HG02981 (cell line): ENCODE results near the gene ORC3.
"Not testable (repeated sequence)": the region's sequence is repeated elsewhere in the genome, so short reads cannot be mapped to it uniquely, and the experiment has no call there.

Experiments
- ATAC-seq: cut with Tn5 transposase; IDR thresholded peaks from one replicate; pipeline ENCODE4 v1.9.1; 2021; ENCODE audit warnings: mild to moderate bottlenecking, moderate library complexity; ENCODE audit not compliant: unreplicated experiment

The ORC3 gene

DNA sequence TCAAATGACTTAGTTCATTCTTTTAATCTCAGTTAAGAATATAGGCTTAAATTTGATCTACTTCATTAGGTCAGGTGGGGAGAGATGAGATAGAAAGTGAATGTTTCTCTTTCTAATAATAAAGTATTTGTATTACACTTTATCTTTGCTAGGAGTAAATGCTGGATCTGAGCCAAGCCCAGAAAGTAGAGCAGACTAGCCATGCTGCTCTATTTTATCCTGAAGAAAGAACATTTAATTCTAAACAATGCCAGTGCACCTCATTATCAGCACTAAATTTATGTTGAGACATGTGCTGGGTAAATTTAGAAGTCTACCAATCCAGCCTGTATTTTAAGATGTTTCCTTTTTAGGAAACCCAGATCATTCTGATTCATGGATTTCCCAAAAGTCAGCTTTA lies 68.6 kb downstream of the ORC3 start:
- ATAC-seq = no peak

DNA sequence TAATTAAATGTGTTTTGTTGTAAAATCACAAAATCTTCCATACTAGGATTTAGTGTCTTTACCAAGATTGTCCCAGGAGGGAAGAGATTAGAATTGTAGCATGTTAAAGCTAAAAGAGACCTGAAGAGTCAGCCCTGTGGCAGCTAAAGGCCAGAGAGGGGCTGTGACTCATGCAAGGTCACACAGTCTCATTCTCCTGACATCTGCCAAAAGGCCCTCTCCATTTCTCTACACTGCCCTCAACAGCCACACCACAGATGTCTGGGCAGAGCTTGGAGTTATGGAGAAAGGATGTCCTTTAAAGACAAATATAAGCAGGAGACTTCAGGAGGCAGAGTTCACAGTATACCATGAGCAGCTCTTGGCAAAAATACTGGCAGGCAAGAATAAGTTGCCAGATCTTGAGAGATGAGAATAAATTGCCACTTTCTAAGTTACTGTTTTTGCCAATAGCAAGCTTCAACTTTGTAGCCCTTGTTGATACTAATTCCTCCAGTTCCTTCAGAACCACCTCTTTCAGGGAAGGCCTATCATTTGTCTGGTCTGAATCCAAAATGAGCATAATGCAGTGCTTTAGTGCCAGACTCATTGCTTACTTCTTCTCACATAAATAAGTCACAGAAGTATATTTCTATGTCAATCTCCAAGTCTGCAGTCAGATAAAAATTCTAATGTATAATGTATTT lies 70.4 kb downstream of the ORC3 start:
- no peak for ATAC-seq

GRCh38 chr6:87661016-87661415 lies 71.1 kb downstream of the ORC3 start:
- no peak for ATAC-seq

- no peak for ATAC-seq
Observed at GRCh38 chr6:87661503-87661902, 71.6 kb downstream of the ORC3 start.

DNA sequence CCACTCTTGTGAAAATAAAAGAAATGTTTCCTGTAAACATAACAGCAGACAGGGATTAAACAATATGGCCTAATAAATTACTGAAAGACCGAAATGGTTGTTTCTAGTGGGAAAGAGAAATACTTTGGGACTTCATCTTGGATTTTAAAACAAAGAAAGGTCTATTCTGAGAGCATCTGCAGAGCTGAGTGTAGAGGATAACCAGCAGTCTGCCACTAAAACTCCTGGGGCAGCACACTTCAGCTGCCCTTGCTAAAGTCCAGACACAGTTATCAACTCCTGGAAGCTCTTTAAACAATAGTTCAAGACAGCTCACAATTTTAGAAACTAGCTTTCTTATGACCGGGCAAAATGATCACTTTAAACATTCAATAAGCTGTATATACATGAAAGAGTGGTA lies 73.5 kb downstream of the ORC3 start:
- no peak for ATAC-seq

DNA sequence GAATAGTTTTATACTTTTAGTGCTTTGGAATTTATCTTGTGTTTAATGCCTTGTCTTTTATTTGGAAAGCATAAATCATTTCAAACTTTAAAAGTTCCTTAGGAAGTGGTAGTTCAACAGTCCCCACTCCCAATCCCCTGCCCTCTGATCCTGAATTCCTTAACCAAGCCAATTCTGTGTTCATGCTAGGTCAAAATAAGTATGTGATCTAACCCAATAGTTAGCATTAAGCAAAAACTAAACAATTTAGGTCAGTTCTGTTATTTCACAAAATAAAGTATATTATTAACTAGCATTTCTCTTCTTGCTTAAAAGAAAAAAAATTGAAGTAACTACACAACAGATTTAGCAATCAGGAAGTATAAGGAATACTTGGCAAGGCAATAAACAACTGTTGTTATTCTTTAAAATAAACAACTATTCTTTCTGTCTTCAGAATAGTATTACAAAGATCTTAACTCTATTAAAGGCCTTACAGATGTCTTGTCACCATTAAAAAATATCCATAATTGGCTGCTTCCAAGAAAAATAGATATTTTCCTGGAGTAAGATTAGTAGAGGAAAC lies 75.1 kb downstream of the ORC3 start:
- ATAC-seq = no peak

DNA sequence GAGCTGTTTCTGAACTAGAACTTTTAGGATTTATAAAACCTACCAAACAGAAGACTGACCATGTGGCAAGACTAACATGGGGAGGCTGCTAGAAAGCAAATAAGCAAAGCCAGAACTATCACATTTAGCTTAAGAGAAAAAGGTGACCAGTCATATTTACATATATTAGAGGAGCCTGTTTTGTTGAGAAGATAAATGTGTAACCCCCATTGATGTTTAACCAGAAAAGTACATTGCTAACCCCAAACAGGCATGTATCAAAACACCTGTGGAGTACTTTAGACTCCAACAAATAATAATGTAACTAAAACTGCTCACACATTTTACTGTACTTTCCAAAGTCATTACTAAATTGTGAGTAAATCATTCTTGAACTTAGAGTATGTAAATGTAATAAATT lies 77.1 kb downstream of the ORC3 start:
- peak; percentile 55 for ATAC-seq

DNA sequence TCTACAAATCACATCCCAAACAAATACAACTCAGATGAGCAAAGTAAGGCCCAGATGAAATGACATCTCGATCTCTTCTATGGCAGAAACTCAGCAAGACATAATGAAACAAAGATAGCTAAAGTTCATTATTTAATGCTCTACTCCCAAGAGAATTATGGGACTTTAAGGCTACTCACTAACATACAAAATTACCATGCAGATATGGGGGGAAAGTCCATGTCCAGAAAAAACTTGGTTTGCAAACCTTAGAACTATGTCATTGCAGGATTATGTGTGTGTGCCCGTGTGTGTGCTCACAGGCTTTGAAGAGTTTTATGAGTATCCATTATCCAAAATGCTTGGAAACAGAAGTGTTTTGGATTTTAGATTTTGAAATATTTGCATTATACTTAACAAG lies 78.1 kb downstream of the ORC3 start:
- ATAC-seq = no peak

DNA sequence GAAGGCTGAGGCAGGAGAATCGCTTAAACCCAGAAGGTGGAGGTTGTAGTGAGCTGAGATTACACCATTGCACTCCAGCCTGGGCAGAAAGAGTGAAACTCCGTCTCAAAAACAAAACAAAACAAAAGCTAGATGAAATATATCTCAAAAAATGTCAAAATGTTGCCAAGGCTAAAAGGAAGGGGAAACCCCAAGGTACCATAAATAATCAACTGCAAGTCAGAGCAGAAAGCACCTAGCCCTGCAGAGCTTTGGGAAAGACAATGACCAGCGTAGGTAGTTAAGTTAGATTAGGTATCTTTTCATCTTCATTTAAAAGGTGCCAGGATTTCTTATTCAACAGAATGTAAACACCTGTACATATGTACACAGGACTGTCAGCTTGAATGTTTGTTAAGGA lies 79.1 kb downstream of the ORC3 start:
- no peak for ATAC-seq

DNA sequence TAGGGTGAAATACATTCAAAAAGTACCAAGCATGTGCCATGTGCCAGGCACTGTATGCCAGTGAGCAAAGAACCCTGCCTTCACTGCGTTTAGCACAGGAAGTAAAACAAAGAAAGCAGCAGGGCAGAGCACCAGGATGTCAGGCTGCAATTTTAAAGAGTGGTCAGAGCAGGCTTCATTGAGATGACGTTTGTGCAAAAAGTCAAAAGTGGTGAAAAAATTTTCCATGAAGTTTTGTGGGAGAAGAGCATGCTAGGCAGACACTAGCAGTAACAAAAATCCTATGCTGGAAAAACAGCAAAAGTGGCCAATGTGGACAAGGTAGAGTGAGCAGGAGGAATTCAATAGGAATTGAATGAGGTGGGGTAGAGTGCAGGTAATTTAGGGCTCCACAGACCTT lies 80.8 kb downstream of the ORC3 start:
- ATAC-seq = no peak

DNA sequence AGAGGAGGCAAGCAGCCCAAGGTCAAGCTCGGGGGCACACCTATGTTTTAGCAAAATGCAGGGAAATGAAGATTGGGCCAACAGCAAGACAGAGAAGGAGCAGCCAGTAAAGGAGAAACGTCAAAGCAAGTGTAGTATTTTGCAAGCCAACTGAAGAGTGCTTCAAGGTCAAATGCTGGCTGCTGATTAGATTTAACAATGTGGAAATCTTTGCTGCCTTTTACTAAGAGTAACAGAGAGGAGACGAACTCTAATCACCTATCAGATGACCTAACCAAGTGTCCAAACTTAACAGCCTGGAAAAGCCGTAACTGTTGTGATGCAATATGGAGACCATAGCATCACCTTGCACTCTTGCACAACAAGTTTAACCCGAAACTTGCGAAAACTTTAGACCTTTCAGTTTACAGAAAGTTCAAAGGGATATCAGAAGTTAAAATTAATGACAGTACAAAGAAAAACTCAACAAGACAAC lies 81.7 kb downstream of the ORC3 start:
- no peak for ATAC-seq

DNA sequence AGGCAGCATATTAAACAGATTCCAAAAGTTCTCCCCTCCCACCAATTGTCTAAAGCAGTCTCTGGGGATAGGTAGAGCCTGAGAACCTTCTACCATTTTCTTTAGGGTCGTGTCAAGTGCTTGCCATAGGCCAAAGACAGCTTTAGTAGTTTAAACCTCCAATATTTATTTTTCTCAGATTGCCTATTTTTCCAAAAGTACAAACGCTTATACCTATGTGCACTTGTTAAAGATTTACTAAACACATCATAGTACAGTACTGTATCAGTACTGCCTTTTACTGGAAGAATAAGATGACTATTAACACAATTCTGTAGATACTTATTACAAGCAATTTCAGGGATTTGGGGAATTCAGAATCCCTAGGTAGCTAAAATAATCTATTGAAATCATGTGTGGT lies 82.7 kb downstream of the ORC3 start:
- no peak for ATAC-seq

- ATAC-seq = no peak
Observed at GRCh38 chr6:87673237-87673636, 83.3 kb downstream of the ORC3 start.

DNA sequence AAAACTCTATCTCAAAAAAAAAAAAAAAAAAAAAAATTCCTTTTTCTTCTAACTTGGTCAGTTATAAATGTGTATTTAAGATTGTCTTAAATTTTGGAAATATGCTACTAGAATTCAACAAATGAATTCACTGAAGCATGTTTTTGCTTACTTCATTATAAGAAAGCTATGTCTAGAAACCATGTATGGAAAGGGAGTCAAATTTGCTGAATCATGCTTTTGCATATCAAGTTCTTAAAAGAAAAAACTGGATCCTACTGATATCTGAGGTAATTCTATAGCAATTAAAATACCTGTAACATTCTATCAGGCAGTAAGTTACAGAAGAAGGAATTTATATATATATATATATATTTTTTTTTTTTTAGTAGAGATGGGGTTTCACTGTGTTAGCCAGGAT lies 84.4 kb downstream of the ORC3 start:
- ATAC-seq = no peak

DNA sequence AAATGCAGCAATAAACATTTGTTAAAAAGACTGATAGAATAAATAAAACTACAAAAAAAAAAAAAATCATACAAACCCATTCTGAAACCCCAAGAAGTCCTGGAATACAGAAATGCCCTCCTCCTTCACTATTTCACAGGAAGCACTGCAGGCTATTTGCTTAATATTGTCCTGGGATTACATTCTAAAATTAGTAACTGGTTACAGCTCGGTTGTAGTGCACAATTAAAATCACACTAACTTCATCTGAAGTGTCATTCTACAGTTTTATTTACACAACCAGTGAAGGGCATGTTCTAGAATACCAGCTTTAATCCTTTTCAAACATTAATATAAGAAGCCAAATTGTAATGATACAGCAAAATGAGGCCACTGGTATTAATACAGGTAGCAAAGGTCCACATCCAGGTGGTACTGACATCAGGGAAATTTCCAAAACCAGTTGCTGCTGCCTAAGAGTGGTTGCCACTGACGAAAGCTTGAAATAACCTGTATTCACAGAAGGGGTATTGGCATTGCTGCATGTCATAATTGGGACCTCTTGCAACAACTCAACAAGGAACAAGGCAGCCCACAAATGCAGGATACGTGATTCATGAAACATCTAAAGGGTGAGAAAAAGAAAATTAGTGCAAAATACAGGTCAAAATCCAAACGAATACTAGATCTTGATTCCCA lies 85.2 kb downstream of the ORC3 start:
- no peak for ATAC-seq

DNA sequence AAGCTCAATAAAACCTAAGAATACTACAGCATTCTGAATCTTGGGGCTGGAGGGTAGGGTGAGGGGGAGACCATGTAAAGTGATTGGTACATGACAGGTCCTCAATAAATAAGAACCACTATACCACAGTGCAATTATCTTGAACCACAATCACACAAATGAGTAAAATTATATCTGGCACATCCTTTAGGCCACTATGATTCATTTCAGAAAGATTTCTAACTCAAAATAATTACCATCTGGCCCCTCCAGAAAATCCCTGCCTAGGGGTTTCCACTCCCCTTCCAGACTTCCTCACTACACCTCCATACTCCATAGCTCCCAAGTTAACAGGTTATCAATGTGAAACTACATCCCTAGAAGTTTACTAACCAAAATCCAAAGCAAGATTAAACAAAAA lies 92.4 kb downstream of the ORC3 start:
- ATAC-seq = no peak

GRCh38 chr6:87683890-87684289 lies 94.0 kb downstream of the ORC3 start:
- no peak for ATAC-seq

DNA sequence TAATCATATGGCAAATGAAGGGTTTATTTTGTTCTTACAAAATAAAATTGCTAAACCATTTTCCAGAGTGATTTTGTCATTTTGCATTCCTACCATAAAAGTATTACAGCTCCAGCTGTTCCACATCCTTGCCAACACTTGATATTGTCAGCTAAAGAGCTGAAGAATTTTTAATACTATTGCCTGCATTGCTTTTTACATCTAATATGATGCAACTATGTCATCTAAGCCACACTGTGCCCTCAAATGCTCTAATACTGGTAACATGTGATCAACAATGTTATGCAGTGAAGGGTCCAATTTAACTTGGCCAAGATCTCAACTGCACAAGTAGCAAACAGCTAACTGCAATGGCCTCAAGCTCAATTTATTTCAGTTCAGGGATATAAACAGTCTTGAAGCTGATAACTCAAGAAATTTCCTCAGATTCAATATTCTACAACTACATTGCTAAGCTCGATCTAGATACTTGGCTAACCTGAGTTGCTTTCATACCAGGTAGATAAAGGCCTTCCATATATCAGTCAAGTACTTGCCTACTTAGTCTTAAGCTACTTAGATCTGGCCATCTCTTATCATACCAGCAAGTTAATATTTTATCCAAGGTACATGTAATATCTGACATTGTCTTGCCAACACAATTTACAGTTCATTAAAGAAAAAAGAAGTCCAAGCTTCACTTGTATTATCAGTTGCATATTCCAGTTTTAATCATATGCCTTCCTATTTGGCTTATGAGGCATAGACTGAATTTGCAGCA lies 95.1 kb downstream of the ORC3 start:
- no peak for ATAC-seq

GRCh38 chr6:87686636-87687205 lies 96.8 kb downstream of the ORC3 start:
- ATAC-seq = not testable (repeated sequence)

GRCh38 chr6:87687296-87687695 lies 97.4 kb downstream of the ORC3 start:
- no peak for ATAC-seq

GRCh38 chr6:87687893-87688292 lies 98.0 kb downstream of the ORC3 start:
- ATAC-seq = not testable (repeated sequence)
